ENCODE results near the gene PLCG1. TPM values are rescaled to one million over a fixed set of nuclear protein-coding genes. Genes with fewer than 3 reads are reported as not detected.

PLCG1 gene
- total RNA-seq, 2 donors from 2014 or later, result 227 to 257 TPM

- no peaks in the 10 kb centered on the region for H3K27me3 Mint-ChIP-seq (ENCODE audit: insufficient read depth)
- Histone ChIP-seq H3K36me3 (ENCODE audit: control insufficient read depth, insufficient read depth, low read length) (peaks cover 4% of the 10 kb centered on the region), H3K4me3 (ENCODE audit: low read length) (no peak overlapping the region), H3K9ac (ENCODE audit: extremely low read depth, low read length, poor library complexity, severe bottlenecking) (no peak overlapping the region), H3K27ac (ENCODE audit: low read depth, low read length) (no peak overlapping the region), H3K4me1 (ENCODE audit: control insufficient read depth, insufficient read depth, low read length) (peaks cover 6% of the 10 kb centered on the region), H3K27me3 (ENCODE audit: control insufficient read depth, insufficient read depth, low read length, poor library complexity, severe bottlenecking) (no peaks in the 10 kb centered on the region), H3K9me3 (ENCODE audit: control insufficient read depth, low read length) (no peaks in the 10 kb centered on the region)
- H3K4me1 Mint-ChIP-seq, result peaks cover 28% of the 10 kb centered on the region
- DNase-seq, result no peak
- no peaks in the 10 kb centered on the region for H3K9me3 Mint-ChIP-seq
- TF ChIP-seq CTCF (conservative IDR thresholded peaks at IDR 0.05), result no peak
- H3K27ac Mint-ChIP-seq, result no peak overlapping the region
- peaks cover 9% of the 10 kb centered on the region for H3K36me3 Mint-ChIP-seq (ENCODE audit: low read depth)
- WGBS, 2 experiments (ENCODE audit: insufficient coverage in 1 of 2, insufficient read length in 1 of 2), result 92% methylated on average over 4 to 9 of the region's 9 CpGs
- no peak overlapping the region for H3K4me3 Mint-ChIP-seq
These were observed 2.8 kb upstream of the PLCG1 start for GRCh38 chr20:41134362-41135186.

GRCh38 chr20:41135187-41135887 lies 2.0 kb upstream of the PLCG1 start:
- H3K9ac ChIP-seq (ENCODE audit: extremely low read depth, low read length, poor library complexity, severe bottlenecking), result no peak overlapping the region
- WGBS, 2 experiments (ENCODE audit: insufficient coverage in 1 of 2, insufficient read length in 1 of 2), result 32 to 43% methylated on average over 4 to 13 of the region's 13 CpGs

More at GRCh38 chr20:41135187-41135887, 2.0 kb upstream of the PLCG1 start:
- H3K27ac Mint-ChIP-seq, result peak overlapping the region; percentile 33
- Histone ChIP-seq H3K4me1 (ENCODE audit: control insufficient read depth, insufficient read depth, low read length) (peaks cover 10% of the 10 kb centered on the region), H3K27me3 (ENCODE audit: control insufficient read depth, insufficient read depth, low read length, poor library complexity, severe bottlenecking) (no peaks in the 10 kb centered on the region), H3K9me3 (ENCODE audit: control insufficient read depth, low read length) (no peaks in the 10 kb centered on the region), H3K4me3 (ENCODE audit: low read length) (no peak overlapping the region), H3K36me3 (ENCODE audit: control insufficient read depth, insufficient read depth, low read length) (peaks cover 4% of the 10 kb centered on the region), H3K27ac (ENCODE audit: low read depth, low read length) (no peak overlapping the region)
- peaks cover 36% of the 10 kb centered on the region for H3K4me1 Mint-ChIP-seq
- TF ChIP-seq CTCF (conservative IDR thresholded peaks at IDR 0.05), result peak; percentile 97
- H3K4me3 Mint-ChIP-seq, result peak overlapping the region; percentile 92
- DNase-seq, result peak; percentile 90
- no peaks in the 10 kb centered on the region for H3K9me3 Mint-ChIP-seq
- H3K36me3 Mint-ChIP-seq (ENCODE audit: low read depth), result peaks cover 6% of the 10 kb centered on the region
- no peaks in the 10 kb centered on the region for H3K27me3 Mint-ChIP-seq (ENCODE audit: insufficient read depth)
